Lower leg skin (tissue), 3 donors: Measurements from ENCODE around the gene TUG1.

Experiments
- POLR2A ChIP-seq, 2 donors: fragments of 450-650 bp; IDR thresholded peaks; one replicate each; pipeline ENCODE4 v1.6.1; 2016 to 2017; ENCODE audit warnings: antibody characterized with exemption in 2 of 2, mild to moderate bottlenecking in 1 of 2, moderate library complexity in 1 of 2
- TF ChIP-seq, protein P1 (sequence below), 3 donors: fragments of 450-650 bp; IDR thresholded peaks; one replicate each; pipeline ENCODE4 v1.5.1; 2016; ENCODE audit warnings: antibody characterized with exemption in 3 of 3, mild to moderate bottlenecking in 3 of 3, moderate library complexity in 2 of 3

DNA sequence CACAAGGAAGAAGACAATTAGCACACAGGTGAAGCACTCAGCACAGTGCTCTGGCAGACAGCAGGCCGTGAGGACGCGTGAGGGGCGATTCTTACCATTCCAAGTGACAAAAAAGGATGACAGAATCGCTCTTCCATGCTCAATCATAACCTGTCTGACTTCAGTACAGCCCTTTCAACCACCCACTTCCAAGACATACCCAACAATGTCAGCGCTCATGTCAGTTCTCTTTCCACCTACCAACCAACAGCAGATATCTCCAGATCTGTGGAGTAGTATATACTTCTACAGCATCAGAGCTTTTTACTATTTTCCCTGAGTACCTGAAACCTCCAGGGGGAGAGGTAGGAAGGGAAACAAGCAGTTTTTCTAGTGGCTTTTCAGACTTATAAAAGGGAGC lies 40.7 kb upstream of the TUG1 start:
- TF ChIP-seq POLR2A (IDR thresholded peaks at IDR 0.05) = no peak
- TF ChIP-seq, protein P1, sequence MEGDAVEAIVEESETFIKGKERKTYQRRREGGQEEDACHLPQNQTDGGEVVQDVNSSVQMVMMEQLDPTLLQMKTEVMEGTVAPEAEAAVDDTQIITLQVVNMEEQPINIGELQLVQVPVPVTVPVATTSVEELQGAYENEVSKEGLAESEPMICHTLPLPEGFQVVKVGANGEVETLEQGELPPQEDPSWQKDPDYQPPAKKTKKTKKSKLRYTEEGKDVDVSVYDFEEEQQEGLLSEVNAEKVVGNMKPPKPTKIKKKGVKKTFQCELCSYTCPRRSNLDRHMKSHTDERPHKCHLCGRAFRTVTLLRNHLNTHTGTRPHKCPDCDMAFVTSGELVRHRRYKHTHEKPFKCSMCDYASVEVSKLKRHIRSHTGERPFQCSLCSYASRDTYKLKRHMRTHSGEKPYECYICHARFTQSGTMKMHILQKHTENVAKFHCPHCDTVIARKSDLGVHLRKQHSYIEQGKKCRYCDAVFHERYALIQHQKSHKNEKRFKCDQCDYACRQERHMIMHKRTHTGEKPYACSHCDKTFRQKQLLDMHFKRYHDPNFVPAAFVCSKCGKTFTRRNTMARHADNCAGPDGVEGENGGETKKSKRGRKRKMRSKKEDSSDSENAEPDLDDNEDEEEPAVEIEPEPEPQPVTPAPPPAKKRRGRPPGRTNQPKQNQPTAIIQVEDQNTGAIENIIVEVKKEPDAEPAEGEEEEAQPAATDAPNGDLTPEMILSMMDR (IDR thresholded peaks at IDR 0.05) = no peak
